ENCODE data around the gene ZNF594.
A peak's percentile ranks its signal among the peaks of the same experiment; 100 is the strongest.
"Not testable (repeated sequence)": the region's sequence is repeated elsewhere in the genome, so short reads cannot be mapped to it uniquely, and the experiment has no call there.

Gene ZNF594

DNA sequence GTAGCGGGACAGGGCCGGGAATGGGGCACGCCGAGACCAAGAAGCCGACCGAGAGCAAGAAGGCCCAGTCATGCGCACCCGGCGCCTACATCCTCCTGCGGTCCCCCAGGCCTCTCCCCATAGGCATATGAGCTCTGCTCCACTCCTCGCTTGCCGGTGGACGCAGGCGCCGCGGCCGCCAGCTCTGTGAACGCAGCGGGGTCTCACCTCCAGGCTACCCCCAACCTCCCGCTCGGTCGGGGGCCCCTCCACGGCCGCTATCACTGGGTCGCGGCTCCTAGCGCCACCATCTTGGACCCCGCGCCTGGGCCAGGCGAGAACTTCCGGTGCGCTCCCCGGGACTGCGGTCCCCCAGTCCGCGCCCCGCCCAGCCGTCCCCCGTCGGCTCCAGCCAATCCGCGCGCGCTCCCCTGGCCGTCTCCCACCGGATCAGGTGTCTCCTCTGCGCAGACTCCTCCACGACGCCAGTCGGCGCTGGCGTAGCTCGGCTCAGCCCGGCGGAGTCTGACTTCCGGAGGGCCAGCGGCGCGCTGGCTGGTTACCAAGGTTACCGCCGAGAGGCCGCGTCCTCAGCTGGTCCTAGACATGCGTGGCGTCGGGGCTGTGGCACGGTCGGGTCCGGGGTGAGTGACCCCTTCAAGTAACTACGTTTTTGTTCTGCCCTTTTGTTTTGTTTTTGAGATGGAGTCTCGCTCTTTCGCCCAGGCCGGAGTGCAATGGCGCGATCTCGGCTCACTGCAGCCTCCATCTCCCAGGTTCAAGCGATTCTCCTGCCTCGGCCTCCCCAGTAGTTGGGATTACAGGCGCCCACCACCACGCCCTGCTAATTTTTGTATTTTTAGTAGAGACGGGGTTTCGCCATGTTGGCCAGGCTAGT is at the start of gene ZNF594:
TSS of gene ZNF594 (minus strand) at position 328 of the 877 bp plus-strand sequence. CDS start 7,612 bp downstream, outside the sequence.
- peak; percentile 92 to 95 for DNase-seq

DNA sequence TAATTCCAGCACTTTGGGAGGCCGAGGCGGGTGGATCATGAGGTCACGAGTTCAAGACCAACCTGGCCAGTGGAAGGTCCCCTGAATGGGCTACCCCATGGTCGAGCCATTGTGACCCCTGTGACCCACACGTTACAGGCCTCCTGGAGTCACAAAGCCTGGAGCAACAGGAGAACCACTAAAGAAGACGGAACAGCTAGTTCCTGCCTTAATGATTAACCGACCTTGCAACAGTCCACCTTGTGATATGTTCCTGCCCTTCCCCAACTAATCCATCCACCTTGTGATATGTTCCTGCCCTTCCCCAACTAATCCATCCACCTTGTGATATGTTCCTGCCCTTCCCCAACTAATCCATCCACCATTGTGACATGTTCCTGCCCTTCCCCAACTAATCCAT is 48.1 kb upstream of the ZNF594 start:
- not testable (repeated sequence) for DNase-seq

DNA sequence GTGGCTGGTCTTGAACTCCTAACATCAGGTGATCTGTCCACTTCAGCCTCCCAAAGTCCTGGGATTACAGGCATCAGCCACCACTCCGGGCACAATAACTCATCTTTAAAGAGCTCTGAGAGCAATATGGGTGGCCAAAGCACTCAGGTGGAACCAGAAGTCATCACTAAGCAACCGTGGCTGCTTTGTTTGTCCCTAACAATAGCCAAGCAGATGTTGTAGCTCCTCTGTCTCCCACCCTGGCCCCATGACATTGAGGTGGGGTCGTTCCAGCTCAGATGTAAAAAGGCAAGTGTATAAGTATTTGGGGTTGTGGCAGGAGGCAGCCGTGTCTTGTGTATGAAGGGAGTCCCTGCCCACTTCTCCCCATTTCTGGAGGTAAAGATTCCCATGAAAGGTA is 46.7 kb upstream of the ZNF594 start:
- DNase-seq, result no peak

DNA sequence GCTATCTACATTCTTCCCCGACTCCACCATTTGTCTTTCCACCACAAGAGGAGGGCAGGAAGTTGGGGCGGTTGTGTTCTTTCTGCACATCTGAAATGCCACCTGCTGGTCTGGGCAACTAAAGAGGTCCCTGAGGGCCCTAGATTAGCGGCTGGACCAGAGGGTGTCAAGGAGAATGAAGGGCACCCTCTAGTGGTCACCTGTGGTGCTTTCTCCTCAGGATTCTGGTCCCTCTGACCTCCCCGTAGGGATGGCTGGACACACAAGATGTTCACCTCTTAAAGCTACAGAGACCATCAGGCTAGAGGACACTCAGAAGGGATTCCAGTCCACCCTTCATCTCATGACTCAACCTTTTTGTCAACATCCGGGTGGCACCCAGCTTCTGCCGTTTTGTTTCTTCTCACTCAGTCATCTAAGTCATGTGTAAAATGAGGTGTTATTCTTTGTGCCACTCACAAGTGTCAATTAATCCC is 45.9 kb upstream of the ZNF594 start:
- peak; percentile 72 to 91 for DNase-seq

DNA sequence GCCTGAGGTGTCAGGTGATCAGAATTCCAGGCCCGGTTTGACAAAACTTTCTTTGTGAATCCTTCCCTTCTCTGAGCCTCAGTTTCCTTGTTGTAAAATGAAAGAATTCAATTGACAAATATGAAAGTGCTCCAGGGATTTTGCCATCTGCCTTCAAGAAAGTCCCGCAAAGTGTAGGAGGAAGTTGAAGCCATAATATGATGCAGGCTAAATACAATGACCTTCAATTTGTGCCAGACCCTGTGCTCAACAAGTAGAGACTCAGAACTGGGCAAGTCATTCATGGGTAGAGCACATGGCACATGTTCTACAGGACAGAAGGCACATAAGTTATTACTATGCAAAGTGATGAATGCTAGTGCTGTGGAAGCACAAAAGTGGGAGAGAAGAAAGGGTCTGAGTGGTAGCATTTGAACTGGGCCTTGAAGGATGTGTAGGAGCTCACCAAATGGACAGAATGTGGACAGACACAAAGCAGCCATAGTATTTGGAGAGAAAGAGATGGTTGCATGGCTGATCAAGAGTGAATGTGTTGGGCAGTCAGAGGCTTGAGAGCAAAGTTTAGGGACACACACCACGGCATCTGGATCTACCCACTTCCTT is 45.4 kb upstream of the ZNF594 start:
- peak in 1 of 2 donors; percentile 42 for DNase-seq

DNA sequence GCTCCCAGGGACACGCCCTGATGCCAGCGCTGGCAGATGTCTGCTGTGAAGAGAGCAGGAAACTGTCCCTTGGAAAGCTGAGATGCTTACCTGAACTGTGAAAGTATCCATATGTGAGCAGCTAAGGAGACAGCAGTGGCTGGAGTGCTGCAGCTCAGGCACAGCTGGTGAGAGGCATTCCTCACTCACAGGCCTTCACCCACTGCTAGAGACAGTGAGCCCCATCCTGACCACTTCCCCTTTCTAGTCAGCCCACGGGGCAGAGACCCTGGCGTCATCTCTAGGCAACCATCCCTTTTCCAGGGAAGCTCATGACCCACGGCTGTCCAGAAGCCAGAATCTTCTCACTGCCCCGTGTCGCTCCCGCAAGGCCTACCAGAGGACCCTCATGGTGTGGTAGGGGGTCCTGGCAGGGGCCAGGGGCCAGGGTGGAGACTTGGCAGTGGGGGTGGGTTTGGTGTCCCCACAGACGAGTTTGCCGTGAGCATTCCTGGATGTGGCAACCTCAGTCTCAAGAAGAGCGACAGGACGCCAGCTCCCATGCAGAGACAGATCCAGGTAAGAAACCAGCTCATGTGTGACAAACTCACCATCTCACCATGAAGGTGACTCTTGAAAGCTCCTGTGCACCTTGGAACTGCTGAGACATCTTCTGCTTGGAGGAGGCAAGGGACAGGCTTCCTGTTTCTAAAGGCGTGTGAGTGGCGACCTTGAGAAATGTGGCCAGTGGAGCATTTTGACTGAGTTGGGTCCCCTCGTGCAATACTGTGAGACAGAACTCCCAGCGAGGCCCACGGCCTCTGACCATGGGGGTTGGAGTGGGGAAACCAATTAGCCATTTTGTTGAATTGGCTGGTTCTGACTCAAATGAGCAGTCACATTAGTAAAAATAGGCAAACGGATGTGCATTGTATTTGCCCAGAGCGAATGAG is 43.2 kb upstream of the ZNF594 start, which contains the start of gene SCIMP:
TSS of gene SCIMP (minus strand) at position 216 of the 932 bp plus-strand sequence. CDS start at position 111, 105 bp downstream.
- DNase-seq, result peak; percentile 87 to 92

DNA sequence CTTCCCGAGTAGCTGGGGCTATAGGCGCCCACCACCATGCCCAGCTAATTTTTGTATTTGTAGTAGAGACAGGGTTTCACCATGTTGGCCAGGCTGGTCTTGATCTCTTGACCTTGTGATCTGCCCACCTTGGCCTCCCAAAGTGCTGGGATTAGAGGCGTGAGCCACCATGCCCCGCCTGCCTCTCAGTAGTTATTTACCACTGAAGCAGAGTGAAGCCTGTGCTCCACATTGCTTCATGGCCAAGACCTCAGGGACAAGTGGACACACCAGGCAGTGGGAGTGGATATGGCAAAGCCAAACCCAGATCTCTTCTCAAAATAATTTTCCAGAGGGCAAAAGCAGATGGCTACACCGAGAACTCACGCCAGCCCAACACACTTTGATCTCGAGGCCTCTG is 41.8 kb upstream of the ZNF594 start:
- not testable (repeated sequence) for DNase-seq

DNA sequence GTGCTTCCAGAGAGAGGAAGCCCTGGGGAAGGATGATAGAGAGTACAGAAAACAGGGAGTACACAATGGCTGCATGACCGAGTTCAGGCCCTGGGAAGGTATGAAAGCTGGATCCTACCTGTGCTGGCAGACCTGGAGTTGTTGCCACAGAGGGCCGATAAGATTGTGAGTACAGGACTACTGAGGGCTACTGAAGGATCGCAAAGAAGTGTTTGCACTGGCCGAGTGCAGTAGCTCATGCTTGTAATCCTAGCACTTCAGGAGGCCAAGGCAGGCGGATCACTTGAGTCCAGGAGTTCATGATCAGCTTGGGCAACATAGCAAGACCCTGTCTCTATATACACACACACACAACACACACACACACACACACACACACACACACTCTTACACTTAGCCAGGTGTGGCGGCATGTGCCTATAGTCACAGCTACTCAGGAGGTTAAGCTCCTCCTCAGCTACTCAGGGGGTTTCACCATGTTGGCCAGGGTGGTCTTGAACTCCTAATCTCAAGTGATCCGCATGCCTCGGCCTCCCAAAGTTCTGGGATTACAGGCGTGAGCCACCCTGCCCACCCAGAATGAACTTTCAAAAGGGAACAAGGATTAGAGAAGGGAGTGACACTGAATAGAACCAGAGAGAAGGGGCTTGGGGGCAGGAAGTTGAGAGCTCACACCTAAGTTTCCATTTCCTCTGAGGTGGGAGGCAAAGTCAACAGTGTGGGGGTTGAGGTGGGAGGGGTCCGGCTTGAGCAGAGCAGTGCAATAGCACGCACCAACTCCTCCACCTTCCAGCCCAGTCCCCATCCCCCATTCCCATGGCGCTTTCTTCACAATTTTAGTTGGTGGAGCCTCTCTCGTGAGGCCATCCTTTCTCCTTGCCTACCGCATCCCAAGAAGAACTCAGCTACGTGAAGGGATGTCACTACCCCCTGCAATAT is 35.5 kb upstream of the ZNF594 start:
- no peak for DNase-seq

DNA sequence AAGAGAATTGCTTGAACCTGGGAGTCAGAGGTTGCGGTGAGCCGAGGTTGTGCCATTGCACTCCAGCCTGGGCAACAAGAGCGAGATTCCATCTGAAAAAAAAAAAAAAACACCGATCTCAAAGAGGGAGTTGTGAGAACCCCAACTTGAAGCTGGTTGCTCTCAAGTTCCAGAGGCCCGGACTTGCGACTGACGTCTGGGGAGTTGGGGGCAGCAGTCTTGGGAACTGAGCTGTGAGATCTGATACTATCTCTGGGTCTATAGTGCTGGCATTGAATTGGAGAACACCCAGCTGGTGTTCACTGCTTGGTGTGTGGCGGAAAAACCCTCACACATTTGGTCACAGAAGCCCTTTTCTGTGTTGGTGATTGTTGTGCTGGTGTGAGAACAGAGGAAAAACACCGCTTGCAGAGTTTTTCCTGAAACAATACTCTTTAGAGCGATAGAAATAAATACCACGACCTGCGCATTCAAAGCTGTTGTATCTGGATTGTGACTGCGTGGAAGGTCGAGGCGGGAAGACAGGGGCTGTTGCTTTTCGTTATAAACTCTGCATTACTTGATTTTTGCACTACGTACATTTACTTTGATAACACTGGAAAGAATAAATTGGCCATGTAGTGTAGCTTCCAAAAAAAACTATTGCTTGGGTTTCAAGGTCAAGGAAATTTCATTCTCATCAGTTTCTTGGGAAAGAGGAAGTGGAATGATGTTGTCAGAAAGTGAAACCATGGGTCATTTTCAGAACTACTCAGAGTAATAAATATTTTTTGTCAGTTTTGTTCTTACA is 34.2 kb upstream of the ZNF594 start:
- peak; percentile 72 to 76 for DNase-seq

DNA sequence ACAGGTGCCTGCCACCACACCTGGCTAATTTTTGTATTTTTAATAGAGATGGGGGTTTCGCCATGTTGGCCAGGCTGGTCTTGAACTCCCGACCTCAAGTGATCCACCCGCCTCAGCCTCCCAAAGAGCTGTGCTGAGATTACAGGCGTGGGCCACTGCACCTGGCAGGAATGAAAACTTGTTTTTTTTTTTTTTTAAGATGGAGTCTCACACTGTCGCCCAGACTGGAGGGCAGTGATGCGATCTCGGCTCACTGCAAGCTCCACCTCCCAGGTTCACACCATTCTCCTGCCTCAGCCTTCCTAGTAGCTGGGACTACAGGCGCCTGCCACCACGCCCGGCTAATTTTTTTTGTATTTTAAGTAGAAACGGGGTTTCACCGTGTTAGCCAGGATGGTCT is 30.2 kb upstream of the ZNF594 start:
- DNase-seq, result not testable (repeated sequence)

DNA sequence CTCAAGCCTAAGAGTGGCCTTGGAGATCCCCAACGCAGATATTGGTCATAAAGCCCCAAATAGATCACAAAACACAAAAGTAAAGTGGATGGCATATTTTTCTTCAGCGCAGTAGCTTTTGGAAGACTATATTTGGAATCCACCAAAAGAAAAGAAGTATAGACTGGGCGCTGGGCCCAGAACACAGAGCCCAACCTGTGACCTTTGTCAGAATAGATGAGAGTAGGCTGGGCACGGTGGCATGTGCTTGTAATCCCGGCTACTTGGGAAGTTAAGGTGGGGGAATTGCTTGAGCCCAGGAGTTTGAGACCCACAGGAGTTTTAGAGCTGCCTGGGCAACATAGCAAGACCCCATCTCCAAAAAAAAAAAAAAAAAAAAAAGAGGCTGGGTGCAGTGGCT is 28.4 kb upstream of the ZNF594 start:
- no peak for DNase-seq

DNA sequence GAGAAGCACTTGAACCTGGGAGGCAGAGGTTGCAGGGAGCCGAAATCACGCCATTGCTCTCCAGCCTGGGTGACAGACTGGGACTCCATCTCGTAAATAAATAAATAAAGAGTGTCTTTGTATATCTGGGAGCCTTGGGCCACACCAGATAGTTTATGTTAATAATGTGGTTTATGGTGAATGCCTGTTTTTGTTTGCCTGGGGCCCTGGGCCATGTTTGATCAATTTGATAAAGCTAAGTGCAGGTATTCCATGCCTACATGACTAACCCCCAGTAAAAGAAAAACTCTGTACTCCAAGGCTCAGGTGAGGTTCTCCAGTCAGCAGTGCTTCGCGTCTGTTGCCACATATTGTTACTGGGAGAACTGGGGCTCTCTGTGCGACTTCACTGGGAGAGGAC is 27.9 kb upstream of the ZNF594 start:
- DNase-seq, result no peak

DNA sequence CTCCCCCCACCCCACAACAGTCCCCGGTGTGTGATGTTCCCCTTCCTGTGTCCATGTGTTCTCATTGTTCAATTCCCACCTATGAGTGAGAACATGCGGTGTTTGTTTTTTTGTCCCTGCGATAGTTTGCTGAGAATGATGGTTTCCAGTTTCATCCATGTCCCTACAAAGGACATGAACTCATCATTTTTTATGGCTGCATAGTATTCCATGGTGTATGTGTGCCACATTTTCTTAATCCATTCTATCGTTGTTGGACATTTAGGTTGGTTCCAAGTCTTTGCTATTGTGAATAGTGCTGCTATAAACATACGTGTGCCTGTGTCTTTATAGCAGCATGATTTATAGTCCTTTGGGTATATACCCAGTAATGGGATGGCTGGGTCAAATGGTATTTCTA is 25.9 kb upstream of the ZNF594 start:
- not testable (repeated sequence) for DNase-seq

DNA sequence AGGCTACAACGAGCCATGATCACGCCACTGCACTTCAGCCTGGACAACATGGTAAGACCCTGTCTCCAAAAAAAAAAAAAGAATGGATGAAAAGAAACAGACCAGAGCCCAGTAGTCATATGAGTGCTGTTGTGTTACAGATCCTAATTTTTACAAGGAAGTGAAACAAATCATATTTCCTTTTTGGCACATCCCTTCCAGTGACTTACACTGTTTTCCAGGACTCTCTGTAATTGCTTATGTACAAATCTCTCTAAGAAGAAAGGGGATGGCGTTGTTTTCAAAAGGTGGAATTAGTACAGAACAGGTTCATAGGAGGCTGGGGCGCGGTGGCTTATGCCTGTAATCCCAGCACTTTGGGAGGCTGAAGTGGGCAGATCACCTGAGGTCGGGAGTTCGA is 19.8 kb upstream of the ZNF594 start:
- DNase-seq, result peak; percentile 45 to 49

DNA sequence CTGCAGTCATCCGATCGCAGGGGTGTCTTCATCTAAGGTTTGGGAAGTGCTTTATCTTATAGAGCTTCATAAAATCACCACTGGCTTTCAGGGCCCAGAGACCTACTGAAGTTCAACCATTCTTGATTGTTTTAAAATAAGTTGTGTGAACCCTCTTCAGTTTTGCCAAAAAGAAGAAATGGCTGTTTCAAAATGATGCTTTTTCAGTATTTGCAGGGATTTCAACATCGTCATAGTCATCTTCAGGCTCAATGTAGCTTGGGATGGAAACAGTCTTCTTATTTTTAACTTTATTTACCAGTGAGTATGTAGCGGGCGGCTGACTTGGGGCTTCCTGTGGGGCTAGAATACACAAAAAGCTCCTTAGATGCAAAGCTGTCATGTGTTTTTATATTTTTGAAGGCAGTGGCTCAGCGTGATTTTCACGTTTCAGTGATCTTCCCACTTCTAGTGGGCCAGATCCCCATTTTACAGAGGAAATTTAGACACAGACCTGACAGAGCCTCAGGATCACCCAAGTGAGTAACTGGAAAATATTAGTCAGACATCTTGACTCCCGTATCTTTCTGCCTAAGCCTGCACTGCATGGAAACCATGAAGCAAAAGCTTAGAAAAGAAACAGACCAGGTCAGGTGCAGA is 19.1 kb upstream of the ZNF594 start:
- peak; percentile 25 to 26 for DNase-seq

DNA sequence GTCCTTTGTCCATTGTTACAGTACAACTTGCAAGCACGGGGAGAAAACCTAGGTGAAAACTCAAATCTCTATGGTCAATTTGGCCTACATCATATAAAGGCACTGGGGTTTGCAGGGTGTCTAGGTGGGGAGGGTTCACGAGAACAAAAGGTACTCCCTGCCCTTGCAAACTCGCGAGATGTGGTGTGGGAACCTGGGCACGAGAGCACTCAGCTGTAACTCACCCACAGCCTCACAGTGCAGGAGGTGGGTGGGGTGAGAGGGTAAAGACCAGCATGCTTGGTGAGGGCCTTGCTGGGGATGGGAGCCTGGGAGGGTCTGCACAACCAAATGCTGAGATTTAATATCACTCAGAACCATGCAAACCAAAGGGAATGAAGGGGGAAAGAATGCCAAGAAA is 18.4 kb upstream of the ZNF594 start:
- no peak for DNase-seq

DNA sequence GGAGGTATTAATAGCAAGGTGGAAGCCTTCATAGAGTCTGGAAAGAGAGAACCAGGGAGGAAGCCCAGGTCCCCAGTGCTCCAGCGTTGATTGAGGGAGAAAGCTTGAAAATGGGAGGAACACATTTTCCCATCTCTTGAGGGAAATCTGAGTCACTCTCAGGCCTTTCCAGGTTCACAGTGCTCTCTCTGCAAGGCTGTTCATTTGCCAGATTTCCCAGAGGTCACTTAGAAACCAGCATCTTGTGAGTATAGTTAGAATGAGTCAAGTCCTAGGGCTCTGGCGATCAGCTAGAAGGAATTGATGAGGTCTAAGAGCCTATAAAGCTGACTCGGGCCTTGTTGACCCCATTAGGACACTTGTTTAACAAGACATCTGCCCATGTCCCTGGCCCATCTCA is 17.7 kb upstream of the ZNF594 start:
- DNase-seq, result no peak

DNA sequence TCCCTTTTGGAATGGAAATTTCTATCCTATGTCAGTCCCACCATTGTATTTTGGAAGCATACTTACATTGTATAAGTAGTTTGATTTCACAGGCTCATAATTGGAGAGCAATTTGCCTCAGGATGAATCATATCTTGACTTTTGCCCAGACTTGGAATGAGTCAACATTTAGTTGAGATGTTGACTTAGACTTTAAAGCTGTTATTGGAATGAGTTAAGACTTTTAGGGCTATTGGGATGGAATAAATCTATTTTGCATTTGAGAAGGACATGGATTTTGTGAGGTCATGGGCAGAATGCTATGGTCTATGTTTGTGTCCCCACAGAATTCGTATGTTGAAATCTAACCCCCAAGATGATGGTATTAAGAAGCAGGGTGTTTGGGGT is 12.2 kb upstream of the ZNF594 start:
- DNase-seq, result no peak

DNA sequence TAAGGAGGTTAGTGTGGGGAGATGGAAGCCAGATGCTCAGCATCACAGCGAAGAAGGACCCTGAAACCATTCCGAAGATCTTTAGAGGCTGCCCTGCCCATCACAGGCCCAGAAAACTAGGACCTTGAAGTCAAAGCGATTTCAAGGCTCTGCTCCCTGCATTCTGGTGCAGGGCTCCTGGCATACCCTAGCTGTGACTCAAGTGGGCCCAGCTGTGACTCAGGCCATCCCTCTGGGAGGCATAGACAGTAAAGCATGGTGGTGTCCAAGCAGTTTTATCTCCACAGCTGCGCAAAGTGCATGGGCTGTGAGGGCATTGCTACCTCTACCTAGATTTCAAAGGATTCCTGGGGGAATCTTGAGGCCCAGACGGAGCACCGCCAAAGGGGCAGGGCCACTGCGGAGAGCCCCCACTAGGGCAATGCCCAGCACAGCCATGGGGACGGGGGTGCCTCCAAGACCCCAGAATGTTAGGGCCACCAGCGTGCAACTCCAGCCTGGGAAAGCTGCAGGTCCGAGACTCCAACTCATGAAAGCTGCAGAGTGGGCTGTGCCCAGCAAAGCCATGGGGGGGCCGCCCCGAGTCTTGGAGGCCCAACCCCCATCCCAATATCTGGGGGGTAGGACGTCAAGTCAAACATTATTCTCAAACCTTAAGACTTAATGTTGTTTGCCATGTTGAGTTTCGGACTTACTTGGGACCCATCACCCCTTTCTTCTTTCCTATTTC is 11.7 kb upstream of the ZNF594 start:
- DNase-seq, result no peak

DNA sequence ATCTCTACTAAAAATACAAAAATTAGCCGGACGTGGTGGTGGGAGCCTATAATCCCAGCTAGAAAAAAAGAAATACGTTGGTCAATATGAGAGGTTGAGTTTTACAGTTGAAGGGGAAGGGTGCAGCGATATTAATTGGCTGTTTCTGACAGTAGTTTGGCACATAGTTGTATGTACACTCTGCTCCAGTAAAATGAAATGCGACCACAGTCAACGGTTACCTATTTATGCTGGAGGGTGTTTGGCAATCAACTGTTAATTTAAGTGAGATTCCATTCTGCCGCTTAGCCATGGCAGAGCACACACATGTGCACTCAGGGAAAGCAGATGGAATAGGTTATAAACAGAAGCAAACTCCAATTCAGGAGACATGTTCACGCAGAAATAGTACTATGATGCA is 9.3 kb upstream of the ZNF594 start:
- no peak for DNase-seq
